SK-N-MC (cell line): Measurements from ENCODE around the gene CDC14A.

Experiments used
- EZH2 ChIP-seq: fragments of 200-600 bp; sonication (generic); IDR thresholded peaks from one replicate; pipeline ENCODE4 v1.6.1; 2017; ENCODE audit warnings: antibody characterized with exemption
- POLR2AphosphoS5 ChIP-seq: IDR thresholded peaks from 2 replicates; pipeline ENCODE4 v1.6.1; 2012; ENCODE audit warnings: mild to moderate bottlenecking, low read depth, low read length, borderline replicate concordance

- TF ChIP-seq POLR2AphosphoS5 (no peak), EZH2 (no peak)
Measured at GRCh38 chr1:100350787-100351094, 1.6 kb upstream of the CDC14A start.
